Neuron (in vitro differentiated cells): ENCODE measurements around the gene FUOM.
A peak's percentile ranks its signal among the peaks of the same experiment; 100 is the strongest.

Source experiments
- H2AFZ ChIP-seq: one replicate; pipeline ENCODE4 v1.6.1; 2013; ENCODE audit warnings: low read depth, mild to moderate bottlenecking, inconsistent platforms, low read length, moderate library complexity
- H3K27me3 ChIP-seq: one replicate; pipeline ENCODE4 v1.6.1; 2013; ENCODE audit warnings: low read length; ENCODE audit not compliant: insufficient read depth
- H3K36me3 ChIP-seq: one replicate; pipeline ENCODE4 v1.6.1; 2013; ENCODE audit warnings: low read length; ENCODE audit not compliant: insufficient read depth
- H3K4me1 ChIP-seq: one replicate; pipeline ENCODE4 v1.6.1; 2013; ENCODE audit warnings: low read length; ENCODE audit not compliant: insufficient read depth
- H3K4me3 ChIP-seq: 2 replicates; pipeline ENCODE4 v1.5.1; 2013; ENCODE audit warnings: mild to moderate bottlenecking, low read length, moderate library complexity
- H3K9me3 ChIP-seq: one replicate; pipeline ENCODE4 v1.6.1; 2013; ENCODE audit warnings: low read length

Gene FUOM

DNA sequence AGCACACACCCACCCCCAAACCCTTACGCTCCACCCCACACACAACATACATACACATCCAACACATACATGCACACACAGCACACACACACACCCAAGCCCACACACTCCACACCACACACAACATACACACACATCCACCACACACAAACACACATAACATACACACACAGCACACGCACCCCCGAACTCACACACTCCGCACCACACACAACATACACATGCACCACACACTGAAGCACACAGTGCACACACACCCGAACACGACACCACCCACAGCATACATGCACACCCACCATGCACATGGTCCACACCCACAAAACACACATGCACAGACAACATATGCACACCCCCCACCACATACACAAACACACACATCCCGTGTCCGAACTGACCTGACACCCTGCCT lies 8.7 kb downstream of the FUOM start:
- H3K9me3 ChIP-seq: no peaks in the 10 kb centered on the region
- no peak overlapping the region for H3K4me3 ChIP-seq
- peaks cover 4% of the 10 kb centered on the region for H3K4me1 ChIP-seq
- no peak overlapping the region for H2AFZ ChIP-seq
- H3K36me3 ChIP-seq: no peaks in the 10 kb centered on the region
- no peaks in the 10 kb centered on the region for H3K27me3 ChIP-seq

DNA sequence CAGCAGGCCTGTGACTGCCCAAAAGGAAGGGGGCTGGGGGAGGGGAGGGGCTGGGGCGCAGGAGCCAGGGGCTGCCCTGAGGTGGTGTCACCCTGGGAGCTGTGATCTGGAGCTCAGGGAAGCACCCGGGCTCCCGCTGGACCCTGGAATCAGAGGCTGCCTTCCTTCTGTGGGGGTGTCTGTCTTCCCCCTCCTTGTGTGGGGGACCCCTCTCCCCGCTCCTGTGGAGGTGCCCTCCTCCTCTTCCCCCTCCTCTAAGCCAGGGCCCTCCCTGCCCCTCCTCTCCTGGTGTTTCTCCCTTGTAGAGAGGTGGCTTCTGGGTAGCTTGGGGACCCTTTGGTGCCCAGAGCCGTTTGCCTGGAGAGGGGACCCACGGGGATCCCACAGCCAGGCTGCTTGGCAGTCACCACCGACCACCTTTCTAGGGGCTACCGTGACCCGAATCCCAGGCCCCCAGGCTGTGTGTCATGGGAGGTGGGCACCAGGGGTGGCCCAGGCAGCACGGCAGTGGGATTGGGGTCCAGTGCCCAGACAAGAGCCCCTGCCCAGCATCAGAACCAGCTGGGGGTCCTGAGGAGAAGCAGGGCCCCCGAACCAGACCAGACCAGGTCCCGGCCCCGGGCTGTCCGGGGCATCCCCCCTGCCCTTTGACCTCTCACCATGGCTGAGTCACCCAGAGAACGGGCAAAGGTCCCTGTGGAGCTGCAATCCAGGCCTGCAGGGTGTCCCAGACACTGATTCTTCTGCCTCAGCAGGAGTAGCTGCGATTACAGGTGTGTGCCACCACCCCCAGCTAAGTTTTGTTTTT lies 9.9 kb downstream of the FUOM start:
- H2AFZ ChIP-seq: no peak overlapping the region
- H3K36me3 ChIP-seq: no peaks in the 10 kb centered on the region
- H3K9me3 ChIP-seq: no peaks in the 10 kb centered on the region
- H3K27me3 ChIP-seq: no peaks in the 10 kb centered on the region
- H3K4me1 ChIP-seq: peaks cover 4% of the 10 kb centered on the region
- no peak overlapping the region for H3K4me3 ChIP-seq

DNA sequence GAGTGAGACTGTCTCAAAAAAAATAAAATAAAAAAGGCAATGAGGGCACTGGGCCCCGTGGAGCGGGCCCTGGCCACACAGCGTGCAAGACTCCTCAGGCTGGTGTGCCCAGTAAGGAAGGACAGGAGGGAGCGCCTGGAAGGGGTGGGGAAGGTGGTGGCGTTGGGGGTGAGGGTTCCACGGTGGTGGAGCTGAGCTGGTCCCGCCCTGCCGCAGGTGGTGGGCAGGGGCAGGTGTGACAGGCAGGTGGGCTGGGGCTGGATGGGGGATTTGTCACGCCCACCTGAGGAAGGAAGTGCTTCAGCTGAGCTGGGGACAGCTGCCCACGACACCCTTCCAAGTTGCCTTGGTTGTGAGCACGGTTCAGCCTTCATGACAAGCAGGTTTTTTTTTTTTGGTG lies 11.4 kb downstream of the FUOM start:
- no peak overlapping the region for H2AFZ ChIP-seq
- peaks cover 4% of the 10 kb centered on the region for H3K4me1 ChIP-seq
- H3K9me3 ChIP-seq: no peaks in the 10 kb centered on the region
- H3K4me3 ChIP-seq: no peak overlapping the region
- H3K36me3 ChIP-seq: no peaks in the 10 kb centered on the region
- no peaks in the 10 kb centered on the region for H3K27me3 ChIP-seq

DNA sequence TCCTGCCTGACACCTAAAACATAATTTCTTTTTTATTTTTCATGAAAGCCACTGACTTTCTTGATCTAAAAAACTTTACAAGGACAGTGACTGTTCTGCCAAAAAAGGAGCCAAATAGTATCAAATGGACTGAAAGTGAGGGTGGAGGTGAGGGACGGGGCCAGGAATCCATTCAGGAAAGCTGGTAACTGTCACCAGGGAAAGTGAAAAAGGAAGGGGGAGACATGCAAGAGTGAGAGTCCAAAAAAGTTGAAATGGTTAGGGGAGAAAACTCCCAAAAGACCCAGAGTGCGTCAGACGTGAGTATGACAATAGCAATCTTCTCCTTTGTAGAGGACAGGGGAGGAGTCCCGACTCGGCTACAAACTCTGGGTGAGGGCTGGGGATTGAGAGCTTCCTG lies 13.6 kb downstream of the FUOM start:
- Histone ChIP-seq H3K36me3 (no peaks in the 10 kb centered on the region), H2AFZ (no peak overlapping the region), H3K27me3 (no peaks in the 10 kb centered on the region), H3K4me1 (peaks cover 4% of the 10 kb centered on the region), H3K9me3 (no peaks in the 10 kb centered on the region), H3K4me3 (no peak overlapping the region)

DNA sequence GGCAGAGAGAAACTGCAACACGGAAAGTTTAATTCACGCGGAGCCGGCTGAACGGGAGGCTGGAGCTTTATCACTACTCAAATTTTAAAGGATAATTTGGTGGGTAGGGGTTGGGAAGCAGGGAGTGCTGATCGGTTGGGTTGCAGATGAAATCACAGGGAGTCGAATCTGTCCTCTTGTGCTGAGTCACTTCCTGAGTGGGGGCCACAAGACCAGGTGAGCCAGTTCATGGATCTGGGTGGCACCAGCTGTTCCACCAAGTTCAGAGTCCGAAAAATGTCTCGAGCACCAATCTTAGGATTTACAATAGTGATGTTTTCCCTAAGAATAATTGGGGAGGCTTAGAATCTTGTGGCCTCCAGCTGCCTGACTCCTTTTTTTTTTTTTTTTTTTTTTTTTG lies 14.3 kb downstream of the FUOM start:
- Histone ChIP-seq H3K27me3 (no peaks in the 10 kb centered on the region), H3K36me3 (no peaks in the 10 kb centered on the region), H3K9me3 (no peaks in the 10 kb centered on the region), H3K4me1 (peaks cover 4% of the 10 kb centered on the region), H2AFZ (no peak overlapping the region), H3K4me3 (no peak overlapping the region)

DNA sequence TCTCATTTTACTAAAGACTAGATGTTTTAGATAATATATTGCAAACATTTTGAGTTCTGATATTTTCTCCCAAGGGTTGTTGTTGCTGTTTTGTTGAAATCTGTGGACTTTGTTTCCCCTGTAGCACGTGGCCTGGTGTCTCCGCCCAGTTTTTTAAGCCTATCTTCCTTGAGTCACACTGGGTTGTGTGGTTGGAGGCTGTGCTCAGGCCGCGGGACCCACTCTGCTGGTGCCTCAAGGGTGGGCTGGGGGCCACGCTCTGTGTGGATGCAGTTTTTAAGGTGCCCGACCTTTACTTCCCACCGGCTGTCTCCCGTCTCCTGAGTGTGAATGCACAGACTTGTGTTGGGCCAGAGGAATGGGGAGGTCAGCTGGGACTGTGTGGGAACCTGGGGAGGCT lies 14.9 kb downstream of the FUOM start:
- no peak overlapping the region for H2AFZ ChIP-seq
- H3K9me3 ChIP-seq: no peaks in the 10 kb centered on the region
- H3K4me3 ChIP-seq: no peak overlapping the region
- H3K4me1 ChIP-seq: peaks cover 4% of the 10 kb centered on the region
- no peaks in the 10 kb centered on the region for H3K27me3 ChIP-seq
- H3K36me3 ChIP-seq: no peaks in the 10 kb centered on the region

DNA sequence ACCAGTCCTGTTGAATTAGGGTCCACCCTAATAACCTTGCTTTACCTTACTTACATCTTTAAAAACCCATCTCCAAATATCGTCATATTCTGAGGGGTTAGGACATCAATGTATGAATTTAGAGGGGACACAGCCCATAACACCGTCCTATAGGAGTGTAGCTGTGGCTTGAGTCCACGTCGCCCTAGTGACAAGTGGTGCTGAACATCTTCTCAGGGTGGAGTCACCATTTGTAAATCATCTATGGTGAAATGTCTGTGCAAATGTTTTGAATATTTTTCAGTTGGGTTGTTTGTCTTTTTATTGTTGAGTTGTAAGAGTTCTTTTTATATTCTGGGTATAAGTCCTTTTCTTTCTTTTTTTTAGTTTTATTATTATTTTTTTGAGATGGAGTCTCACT lies 15.8 kb downstream of the FUOM start:
- Histone ChIP-seq H3K4me1 (peaks cover 4% of the 10 kb centered on the region), H3K4me3 (no peak overlapping the region), H3K27me3 (peaks cover 6% of the 10 kb centered on the region), H3K9me3 (no peaks in the 10 kb centered on the region), H3K36me3 (no peaks in the 10 kb centered on the region), H2AFZ (no peak overlapping the region)

DNA sequence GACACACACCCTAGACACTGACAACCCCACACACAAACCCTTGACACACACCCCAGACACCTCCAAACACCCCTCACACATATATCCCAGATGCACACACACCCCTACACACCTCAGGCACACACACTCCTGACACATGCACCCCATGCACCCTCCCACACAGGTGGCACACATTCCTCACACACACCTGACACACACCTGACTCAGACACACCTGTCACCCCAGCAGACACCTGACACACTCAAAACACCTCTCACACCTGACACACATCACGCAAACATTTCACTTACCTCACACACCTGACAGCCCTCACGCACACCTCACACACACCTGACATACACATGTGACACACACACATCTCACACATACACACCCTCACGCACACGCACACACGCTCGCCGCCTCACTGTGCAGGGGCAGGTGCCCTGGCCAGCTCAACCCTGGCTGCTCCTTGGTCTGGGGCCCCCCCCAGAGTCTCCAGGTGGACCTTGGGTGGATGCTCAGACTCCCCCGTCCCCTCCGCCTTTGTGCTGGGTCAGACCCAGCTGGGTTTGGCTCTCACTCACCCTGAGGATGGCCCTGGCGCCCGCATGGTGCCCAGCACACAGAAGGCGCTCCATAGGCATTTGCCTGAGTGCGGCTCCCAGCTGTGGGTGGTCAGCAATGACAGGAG lies 18.0 kb downstream of the FUOM start:
- no peaks in the 10 kb centered on the region for H3K9me3 ChIP-seq
- H3K27me3 ChIP-seq: peaks cover 25% of the 10 kb centered on the region
- H2AFZ ChIP-seq: no peak overlapping the region
- H3K36me3 ChIP-seq: no peaks in the 10 kb centered on the region
- peaks cover 14% of the 10 kb centered on the region for H3K4me1 ChIP-seq
- H3K4me3 ChIP-seq: no peak overlapping the region

DNA sequence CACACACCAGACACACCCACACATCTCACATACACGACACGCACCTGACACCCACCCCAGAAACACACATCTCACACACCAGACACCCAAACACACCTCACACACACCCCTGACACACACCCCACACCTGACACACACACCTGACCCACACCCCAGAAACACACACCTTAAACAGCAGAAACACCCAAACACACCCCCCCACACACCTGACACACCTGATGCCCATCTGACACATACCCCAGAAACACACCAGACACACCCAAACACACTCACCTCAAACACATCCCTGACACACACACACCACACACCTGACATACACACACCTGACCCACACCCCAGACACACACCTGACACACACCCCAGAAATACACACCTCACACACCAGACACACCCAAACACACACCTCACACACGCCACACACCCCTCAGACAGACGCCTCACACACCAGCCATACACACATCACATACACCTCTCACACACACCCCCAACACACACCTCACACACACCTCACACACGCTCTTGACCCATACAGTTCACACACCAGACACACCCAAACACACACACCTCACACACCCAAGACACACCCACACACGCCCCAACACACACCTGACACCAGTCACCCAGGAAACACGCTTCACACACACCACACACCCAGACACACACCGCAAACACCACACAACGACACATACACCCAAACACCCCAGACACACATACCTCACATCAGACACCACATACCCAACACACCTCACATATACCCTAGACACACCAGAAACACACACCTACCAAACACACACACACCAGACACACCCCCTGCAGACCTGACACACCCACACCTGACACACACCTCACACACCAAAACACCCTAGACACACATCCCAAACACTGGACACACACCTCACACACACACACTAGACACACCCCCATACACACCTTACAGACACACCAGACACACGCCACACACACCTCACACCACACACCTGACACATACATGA lies 19.4 kb downstream of the FUOM start:
- Histone ChIP-seq H3K4me1 (peaks cover 14% of the 10 kb centered on the region), H2AFZ (no peak overlapping the region), H3K27me3 (peaks cover 31% of the 10 kb centered on the region), H3K4me3 (no peak overlapping the region), H3K9me3 (no peaks in the 10 kb centered on the region), H3K36me3 (no peaks in the 10 kb centered on the region)

DNA sequence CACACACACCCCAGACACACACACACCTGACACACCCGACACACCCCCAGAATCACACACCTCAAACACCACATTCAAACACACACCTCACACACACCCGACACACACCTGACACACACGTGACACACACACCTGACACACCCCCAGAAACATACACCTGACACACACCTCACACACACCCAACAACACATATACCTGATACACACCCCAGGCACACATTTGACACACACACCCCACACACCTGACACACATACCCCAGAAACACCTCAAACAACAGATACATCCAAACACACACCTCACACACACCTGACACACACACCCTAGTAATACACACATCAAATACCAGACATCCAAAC lies 20.5 kb downstream of the FUOM start:
- peaks cover 6% of the 10 kb centered on the region for H3K9me3 ChIP-seq
- H3K4me3 ChIP-seq: no peak overlapping the region
- peaks cover 31% of the 10 kb centered on the region for H3K27me3 ChIP-seq
- H3K36me3 ChIP-seq: no peaks in the 10 kb centered on the region
- no peak overlapping the region for H2AFZ ChIP-seq
- peaks cover 14% of the 10 kb centered on the region for H3K4me1 ChIP-seq

DNA sequence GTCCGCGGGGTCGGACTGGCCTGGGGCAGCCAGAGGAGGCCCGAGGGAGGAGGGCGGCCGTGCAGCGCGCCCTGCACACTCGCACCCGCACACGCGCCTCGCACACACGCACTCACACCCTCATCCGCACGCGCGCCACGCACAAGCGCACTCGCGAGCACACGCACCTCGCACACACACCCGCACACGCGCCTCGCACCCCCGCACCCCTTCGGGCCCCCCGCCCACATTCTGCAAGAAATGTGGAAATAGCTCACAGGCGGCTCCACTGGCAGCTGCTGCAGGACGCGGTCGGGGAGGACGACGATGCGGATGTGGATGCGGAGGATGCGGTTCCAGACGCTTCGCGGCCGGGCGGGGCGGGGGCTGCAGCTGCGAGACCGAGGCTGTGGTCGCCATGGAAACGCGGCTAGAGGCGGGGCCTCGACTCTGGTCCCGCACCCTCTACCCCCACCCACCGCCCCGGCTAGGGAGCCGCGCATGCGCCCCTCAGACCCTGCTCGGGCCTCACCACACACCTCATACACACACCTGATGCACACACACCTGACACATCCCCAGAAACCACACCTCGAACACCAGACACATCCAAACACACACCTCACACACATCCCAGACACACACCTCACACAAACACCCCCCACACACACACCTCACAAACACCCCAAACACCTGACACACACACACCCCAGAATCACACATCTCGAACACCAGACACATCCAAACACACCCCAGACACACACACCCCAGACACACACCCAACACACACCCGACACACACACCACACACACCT lies 21.0 kb downstream of the FUOM start, which contains the start of gene CALY:
CALY (minus strand) TSS at position 320 of the 793 bp plus-strand sequence. CDS start 7,907 bp downstream, outside the sequence.
- peaks cover 31% of the 10 kb centered on the region for H3K27me3 ChIP-seq

DNA sequence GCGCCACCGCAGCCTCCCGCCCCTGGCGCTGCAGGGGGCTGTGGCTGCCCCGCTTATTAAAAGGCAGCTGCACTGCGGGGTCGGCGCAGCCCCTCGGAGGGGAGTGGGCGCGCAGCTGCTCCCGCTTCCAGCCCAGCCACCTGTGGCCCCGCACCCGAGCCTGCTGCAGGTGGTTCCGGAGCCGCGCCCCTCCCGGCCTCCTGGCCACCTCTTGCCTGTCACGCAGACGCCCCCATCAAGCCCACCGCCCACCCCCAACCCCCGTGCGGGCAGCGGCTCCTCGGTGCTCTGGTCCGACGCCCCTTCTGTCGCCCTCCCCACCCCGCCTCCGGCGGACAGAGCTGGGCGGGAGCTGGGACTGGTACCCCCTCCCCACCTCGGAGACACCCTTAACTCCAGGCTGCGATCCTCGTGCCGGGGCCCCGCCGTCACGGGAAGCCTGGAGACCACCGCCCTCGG lies 21.7 kb downstream of the FUOM start:
- Histone ChIP-seq H3K27me3 (peaks cover 31% of the 10 kb centered on the region), H2AFZ (no peak overlapping the region), H3K4me1 (peaks cover 14% of the 10 kb centered on the region), H3K9me3 (peaks cover 9% of the 10 kb centered on the region), H3K4me3 (no peak overlapping the region), H3K36me3 (no peaks in the 10 kb centered on the region)

More for the DNA sequence above, 21.0 kb downstream of the FUOM start, which contains the start of gene CALY:
- Histone ChIP-seq H3K36me3 (no peaks in the 10 kb centered on the region), H3K4me3 (no peak within 1 kb of the TSS), H3K4me1 (peaks cover 14% of the 10 kb centered on the region), H2AFZ (peak within 1 kb of the TSS; percentile 60), H3K9me3 (peaks cover 9% of the 10 kb centered on the region)
